SK-N-MC (cell line): Measurements from ENCODE around the gene MAP3K3.

Experiments
- EZH2 ChIP-seq: fragments of 200-600 bp; sonication (generic); IDR thresholded peaks from one replicate; pipeline ENCODE4 v1.6.1; 2017; ENCODE audit warnings: antibody characterized with exemption
- POLR2AphosphoS5 ChIP-seq: IDR thresholded peaks from 2 replicates; pipeline ENCODE4 v1.6.1; 2012; ENCODE audit warnings: mild to moderate bottlenecking, low read depth, low read length, borderline replicate concordance

GRCh38 chr17:63652106-63652505 lies 29.9 kb downstream of the MAP3K3 start:
- no peak for TF ChIP-seq POLR2AphosphoS5
- no peak for TF ChIP-seq EZH2
